CD4-positive, alpha-beta T cell treated with Interferon alpha-2 for 1 hour (primary cell): ENCODE results near the gene NOL4L.
A peak's percentile ranks its signal among the peaks of the same experiment; 100 is the strongest.
"Not testable (repeated sequence)": the region's sequence is repeated elsewhere in the genome, so short reads cannot be mapped to it uniquely, and the experiment has no call there.

ENCODE experiments used
- DNase-seq, 2 donors: peaks; one replicate each; pipeline ENCODE4 v3.0.0-alpha.2; 2020 to 2022

Gene NOL4L

DNA sequence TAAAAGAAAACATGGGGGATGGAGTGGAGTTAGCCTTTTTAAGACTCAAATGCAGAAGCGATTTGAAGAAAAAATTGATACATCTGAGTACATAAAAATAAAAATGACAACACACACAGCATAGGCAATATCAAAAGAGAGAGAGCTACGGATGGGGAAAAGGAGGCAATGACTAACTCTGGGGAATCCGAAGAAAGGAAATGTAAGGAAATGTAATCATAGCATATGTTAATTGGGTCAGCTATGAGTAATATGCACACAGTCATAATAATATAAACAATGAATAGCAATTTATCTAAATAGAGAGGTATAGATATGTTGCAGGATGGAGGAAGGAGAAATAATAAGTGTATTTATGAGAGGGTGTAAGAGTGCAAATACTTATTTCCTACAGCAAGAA is 83.4 kb downstream of the NOL4L start:
- no peak for DNase-seq

DNA sequence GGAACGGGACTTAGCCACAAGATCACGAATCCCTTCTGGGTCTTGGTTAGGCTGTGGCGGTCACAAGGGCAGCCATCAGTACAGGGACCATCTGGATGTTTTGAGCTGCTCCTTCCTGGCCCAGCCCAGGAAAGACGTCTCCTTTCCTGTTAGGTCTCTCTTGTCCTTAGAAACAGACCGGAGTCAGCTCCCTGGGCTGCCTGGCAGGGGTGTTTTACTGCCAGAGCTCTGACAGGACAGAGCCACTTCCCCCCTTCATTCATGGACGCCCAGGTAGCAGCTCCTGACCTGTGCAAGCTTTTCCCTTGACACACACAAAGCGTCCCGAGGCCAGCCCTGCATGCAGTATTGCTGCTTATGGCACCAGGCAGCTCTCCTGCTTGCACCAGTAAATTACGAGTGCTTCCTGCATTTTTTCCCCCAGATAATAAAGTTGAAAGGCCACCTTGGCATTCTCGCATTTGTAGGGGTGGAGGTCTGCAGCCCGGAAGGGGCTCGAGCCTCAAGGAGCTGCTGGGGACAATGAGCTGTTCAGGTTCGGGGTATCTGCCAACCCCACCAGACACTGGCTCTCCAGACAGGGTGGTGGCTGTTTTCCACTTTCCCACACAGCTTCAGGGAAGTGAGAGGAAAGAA is 87.4 kb downstream of the NOL4L start:
- DNase-seq: no peak

DNA sequence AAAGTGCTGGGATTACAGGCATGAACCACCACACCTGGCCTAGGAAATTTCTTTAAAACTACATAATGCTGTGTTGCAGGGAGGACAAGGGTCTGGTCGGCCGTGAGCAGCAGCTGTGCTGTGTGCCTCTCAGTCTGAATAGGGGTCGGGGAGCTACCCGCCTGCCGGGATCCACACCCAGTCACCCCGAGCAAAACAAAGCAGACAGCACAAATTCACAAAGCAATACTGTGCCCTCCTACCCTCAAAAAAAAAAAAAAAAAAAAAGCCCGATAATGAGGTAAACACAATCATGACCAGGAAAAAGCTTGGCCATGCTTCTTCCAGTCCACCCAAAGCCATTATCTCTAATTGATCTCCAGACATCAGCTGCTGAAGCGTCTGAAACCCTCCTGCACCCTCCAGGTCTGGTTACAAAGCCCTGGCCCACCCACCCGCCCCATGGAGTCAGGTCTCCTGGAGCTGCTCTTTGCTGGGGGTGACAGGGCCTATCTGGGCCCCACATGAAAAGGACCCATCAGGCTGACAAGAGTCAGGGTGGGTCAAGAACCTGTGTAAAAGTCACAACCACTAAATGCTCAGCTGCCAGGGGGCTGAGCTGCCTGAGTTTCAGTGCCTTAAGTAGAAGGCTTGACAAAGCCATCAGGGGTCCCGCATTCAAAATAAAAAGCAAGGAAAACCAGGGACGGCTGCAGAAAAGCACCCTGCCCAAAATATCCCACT is 88.2 kb downstream of the NOL4L start:
- no peak for DNase-seq

DNA sequence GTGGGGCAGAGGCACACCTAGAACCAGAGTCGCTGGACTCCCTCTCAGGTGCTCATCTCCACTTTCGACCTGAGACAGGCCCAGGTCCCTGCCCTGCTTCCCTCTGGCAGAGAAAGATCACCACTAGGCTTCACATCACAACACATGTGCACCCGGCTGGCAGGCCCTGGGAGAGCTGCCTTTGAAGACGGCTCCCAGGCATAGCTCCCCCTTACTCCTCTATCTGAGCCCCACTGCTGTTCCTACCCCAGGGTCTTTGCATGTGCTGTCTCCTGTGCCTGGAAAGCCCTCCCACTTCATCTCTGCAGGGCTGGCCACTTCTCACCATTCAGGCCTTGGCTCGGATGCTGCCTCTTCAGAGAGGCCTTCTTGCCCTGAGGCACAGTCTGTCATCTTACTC is 89.2 kb downstream of the NOL4L start:
- DNase-seq: no peak

DNA sequence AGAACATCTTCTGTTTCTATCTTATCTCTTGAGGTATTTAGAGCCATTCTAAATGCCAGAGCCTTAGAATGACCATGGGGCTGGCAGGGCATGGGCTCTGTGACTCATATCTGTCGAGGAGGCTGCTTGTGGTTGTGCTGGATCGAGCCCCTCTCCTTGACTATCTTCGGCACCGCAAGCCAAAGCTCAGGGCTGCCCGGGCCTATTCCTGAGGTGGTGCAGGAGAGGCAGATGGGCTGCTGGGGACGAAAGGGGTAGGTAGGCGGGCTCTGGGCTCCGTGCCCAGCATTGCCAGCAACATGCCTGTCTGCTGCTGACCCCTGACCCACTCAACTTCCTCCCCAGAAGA is 89.9 kb downstream of the NOL4L start:
- no peak for DNase-seq

DNA sequence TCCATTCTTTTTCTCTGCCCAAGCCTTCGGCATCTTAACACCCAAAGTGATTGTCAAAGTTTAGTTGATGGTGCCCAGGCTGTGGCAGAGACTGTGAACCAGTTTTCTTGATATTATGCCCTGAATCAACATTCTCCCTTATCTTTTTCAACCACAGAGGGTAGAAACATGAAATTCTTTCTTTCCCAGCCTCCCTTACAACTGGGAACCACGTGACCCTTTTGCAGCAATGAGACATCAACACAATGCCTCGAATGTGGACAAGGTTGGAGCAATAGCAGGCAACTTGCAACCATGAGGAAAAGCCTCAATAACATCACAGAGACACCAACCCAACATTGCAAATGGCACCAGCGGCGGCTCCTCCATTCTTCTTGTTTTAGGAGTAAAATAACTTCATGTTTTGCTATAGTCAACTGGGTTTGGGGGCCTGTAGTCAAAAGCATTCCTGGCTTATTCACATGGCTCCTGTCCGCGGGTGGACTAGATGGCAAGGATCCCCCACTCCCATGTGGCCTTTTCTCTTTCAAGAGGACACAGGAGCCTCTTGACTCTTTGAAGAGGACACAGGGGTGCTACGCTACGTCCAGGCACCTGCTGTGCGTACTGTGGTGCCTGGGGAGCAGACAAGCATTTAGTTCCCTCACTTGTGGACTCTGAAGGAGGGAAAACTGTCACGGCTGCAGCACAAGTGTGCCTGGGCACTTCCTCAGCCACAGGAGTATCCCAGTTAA is 90.5 kb downstream of the NOL4L start:
- no peak for DNase-seq

DNA sequence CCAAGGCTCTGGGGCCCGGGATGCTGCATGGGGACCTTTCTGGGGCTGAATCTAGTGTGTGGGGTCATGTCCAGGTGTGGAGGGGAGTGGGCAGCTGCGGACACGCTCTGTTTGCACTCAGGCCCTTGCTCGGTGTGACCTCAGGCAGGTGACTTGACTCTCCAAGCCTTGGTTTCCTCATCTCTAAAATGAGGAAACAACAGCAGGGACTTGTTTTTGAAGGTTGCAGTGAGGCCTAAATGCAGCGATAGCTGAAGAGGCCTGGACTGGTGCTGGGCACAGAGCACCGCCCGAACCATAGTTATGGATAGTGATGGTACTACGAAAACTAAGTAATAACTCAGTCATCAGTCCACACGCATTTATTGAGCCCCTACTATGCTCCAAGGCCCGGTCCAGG is 91.8 kb downstream of the NOL4L start:
- DNase-seq: no peak

DNA sequence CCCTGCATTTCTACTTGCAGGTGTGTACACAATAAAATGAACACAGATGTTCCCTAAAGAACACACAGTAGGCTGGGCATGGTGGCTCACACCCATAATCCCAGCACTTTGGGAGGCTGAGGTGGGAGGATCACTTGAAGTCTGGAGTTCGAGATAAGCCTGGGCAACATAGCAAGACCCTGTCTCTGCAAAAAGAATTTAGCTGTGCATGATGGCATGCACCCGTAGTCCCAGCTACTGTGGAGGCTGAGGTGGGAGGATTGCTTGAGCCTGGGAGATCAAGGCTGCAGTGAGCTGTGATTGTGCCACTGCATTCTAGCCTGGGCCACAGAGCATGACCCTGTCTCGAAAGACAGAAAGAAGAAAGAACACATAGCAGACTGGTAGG is 93.4 kb downstream of the NOL4L start:
- DNase-seq: not testable (repeated sequence)

DNA sequence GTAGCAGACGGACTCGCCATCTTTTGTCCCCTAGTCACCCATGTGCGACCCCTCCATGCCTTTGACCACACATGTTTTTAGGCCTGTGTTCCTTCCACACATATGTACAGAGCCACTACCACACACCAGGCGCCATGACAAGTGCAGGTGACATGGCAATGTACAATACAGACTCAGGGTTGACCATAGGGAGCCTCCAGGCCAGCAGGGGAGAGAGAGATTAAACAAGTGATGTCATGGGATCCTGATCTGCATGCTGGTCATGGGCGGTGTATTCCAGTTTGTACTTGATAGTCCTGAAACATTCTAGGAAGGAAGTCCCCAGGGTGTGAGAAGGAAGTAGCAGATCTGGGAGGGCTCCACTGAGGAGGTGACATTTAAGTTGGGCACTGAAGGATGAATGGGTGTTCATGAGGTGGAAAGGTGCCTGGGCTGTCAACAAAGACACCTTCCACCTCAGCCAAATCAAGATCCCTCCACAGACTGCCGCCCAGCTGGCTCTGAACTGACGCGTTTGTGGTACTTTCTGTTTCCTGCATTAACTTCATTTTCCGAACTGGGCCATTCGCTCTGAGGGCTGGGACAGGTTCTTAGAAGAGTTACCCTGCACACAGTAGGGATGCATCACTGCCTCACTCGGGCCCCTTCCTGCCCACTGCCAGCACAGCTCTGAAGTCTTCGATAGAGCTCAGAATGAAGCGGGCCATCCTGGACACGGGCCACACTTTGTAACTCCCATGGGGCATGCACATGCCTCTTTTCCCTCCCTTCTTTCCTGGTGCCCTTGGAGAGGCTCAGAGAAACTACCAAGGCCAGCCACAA is 94.0 kb downstream of the NOL4L start:
- no peak for DNase-seq

DNA sequence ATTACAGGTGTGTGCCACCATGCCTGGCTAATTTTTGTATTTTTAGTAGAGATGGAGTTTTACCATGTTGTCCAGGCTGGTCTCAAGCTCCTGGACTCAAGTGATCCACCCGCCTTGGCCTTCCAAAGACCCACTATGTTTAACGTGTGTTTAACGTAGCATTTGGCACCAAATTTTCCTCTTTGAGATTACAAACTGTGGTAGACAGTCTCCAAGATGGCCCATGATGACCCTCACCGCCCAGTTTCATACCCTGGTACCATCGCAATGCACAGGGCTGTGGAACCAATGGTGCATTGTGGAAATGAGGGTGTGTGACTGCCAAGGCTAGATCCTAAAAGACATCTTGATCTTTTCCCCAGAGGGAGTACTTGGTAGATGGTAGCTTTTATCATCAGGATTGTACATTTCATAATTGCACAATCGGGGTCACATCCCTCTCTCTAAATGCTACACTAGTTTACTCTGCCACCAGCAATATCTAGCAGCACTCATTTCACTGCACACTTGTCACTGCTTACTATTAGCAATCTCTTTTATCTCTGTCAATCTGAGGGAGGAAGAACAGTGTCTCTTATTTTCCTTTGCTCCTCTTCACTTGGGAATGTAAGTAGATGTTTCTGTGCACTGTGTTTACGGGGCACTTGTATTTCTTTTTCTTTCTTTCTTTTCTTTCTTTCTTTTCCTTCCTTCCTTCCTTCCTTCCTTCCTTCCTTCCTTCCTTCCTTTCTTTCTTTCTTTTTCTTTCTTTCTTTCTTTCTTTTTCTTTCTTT is 96.9 kb downstream of the NOL4L start:
- DNase-seq: no peak

DNA sequence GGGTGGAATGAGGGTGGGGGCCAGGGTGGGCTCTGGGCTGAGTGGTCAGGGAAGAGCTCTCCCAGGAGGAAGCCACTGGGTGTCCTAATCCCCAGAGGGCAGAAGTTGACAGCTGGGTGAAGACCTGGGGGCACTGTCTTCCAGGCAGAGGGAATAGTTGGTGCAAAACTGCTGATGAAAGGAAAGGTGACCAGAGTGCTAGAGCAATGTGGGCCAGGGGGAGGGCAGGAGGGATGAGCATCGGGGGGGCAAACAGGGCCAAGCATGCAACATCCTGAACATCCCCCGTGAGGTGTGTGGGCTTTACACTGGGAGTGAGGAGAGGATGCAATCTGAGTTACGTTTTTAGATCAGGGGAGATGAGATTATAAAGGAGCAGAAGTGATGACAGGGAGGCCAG is 97.8 kb downstream of the NOL4L start:
- no peak for DNase-seq

DNA sequence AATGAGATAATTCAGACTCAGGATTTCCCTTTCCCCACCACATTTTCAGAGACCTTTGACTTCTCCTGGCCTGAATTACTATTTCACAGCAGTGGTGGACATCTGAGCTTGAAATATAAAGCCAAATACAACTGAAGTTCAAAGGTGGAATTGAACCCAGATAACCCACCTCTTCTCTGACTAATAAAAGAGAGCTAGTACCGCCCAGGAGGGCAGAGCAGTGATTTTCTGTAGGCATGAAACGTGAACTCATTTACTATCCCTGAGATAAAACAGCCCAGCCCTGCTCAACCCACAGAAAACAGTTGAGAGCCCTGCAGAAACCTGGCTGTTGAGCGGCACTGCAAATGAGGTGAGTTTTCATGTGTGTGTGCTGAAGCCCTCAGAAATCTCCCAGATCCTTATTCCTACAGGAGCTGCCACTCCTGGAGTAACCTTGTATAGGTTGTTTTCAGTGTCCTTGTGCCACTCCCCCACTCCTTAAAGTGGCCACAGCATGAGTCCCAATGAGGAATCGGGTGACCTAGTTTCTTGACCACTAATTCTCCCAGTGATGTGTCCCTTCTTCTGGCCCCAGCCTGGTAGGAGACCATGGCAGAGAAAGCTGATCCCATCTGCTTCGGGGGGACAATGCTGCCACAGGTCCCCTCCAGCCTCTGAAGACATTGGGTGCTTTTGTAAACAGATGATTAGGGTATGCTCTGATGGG is 99.2 kb downstream of the NOL4L start:
- no peak for DNase-seq

DNA sequence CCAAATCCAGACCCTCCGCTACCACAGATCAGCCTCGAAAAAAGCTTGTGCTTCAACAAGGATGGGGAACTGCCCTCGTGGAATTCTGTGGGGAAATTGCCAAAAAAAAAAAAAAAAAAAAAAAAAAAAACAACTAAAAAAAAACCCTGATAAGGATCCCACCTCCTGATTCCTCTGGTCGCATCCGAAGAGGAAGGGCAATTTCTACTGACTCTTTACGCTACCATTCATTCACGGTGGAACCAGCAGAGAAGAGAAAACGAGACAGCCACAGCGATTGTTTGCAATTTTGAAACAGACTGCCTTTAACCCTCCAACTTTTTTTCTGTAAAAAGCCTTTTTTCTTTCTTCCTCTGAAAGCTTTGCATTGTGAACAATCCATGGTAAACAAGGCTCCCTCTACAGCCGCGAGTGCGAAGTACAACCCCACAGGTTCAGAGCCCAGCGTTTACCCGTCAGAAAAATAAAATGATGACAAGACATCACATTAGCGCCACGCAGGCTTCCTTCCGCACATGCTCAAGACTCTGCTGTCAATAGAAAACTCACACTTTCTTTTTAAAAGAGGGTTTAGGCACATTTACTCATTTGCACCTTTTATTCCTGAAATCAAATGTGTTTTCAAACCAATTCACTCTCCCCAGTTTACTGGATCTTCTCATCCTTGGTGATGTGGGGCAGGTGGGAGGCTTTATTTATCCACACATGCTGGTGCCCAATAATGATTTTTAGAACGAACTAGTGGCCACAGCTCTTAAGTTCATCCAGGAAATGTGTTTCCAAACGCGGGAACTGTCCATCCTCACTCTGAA is 100.0 kb downstream of the NOL4L start:
- peak; percentile 83 to 88 for DNase-seq

DNA sequence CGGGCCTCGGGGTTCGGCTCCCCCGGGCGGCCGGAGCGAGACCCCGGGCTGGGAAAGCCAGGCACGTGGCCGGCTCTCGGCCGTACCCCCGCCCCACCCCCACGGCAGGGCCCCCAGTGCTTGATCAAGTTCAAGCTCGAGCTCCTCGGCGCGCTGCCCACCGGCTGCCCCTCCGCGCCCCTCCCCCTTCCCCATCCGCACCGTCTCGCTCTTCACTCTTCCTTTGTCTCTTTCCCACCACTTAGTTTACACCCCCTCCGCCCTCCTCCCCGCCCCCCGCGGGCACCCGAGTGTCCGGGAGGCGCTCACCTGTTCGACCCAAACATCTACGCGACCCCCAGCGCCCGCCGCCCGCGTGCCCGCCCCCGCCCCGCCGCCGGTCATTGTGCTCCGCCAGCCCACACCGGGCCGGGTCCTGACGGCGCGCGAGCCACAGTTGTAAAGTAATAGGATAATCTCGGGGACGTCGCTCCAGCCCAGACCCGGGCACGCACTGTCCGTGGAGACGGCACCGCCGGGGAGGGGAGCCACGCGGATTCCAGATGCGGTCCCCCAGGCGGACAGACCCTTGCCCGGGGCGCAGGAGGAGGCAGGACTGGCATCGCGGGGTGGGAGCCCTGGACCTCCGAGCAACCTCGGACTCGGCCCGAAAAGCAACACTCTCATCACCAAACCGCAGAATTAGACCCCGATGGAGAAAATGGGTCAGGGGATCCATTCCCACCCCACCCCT is 100.7 kb downstream of the NOL4L start:
- peak in 1 of 2 donors; percentile 26 for DNase-seq

DNA sequence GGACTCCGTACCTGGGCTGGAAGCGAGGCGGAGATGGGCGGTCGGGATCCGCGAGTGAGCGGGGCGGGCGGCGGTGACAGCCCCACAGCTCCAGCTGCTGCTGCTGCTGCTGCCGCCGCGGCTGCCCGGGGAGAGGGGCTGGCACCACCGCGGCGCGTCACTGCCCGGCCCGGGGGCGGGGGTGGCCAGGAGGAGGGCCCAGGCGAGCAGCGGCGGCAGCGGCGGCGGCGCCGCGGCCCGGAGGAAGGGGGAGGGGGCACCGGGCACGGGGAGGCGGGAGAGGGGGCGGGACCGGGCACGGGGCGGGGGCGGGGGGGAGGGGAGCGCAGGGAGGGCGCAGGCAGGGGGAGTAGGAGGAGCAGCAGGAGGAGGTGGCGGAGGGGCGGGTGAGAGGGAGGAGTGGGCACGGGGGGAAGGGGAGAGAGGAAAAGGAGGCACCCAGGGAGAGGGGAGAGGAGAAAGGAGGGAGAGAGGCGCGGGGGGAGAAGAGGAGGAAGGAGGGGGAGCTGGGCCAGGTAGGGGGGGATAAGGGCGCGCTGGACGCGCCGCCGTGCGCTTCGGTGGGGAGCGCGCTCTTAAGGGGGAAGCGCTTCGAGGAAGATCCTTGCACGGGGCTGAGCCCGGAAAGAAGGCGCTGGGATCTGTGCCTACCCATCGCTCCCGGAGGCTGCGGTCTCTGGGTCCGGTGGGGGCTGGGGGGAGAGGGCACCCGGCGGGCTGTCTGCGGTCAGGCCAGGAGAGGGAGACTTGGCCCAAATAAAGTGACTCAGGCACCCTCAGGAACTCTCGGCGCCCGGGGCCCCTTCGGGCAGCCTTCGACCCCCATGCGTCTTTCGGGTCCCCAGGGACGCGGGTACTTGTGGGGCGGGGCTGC is 101.5 kb downstream of the NOL4L start:
- DNase-seq: peak; percentile 61 to 81

DNA sequence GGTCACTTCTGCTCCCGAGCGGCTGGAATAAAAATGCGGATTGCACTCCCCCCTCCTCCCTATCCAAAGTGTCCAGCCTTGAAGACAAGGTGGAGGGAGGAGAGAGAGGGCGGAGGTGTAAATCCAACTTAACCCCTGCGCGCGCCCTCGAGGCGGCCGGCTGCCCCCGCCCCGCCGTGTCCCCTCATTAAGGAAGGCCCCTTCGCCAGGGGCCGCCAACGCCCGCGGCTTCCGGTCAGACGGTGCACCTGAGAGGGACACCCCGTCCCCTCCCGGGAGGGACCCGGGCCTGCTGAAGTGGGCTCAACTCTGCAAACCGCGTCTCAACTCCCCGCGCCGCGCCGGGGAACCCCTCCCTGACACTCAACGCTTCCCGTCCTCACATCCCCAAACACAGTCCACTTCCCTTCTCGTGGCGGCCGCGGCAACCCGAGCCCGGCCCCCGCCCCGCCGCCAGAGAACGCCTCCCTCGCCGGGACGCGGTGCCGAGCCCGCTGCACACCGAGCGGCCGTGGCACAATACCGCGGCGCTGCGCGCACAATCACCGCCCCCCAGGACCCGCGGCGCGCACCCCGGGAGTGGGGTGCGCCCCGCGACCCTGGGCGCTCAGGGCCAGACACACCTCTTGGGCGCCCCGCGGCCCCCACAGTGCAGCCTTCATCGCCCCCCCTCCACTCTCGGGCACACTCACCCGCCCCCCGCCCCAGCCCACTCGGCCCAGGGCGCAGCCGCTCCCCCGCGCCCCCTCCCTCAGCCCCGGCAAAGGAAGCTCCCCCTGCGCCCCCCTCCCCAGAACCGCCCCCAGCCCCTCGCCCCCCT is 102.5 kb downstream of the NOL4L start:
- peak; percentile 22 to 42 for DNase-seq

DNA sequence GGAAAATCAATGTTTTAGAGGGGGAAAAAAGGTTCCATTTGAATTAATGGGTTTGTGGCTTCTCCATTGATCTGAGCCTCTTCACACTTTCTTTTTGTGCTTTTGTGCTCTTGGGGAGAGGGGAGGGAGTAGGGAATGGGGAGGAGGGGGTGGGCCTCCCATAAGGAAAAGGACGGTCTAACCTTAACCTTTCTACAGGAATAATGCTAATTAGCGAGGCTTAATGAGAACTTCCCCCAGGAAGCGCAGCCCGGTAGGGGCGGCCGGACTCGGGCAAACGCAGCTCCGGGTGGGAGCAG is 103.0 kb downstream of the NOL4L start:
- no peak for DNase-seq

DNA sequence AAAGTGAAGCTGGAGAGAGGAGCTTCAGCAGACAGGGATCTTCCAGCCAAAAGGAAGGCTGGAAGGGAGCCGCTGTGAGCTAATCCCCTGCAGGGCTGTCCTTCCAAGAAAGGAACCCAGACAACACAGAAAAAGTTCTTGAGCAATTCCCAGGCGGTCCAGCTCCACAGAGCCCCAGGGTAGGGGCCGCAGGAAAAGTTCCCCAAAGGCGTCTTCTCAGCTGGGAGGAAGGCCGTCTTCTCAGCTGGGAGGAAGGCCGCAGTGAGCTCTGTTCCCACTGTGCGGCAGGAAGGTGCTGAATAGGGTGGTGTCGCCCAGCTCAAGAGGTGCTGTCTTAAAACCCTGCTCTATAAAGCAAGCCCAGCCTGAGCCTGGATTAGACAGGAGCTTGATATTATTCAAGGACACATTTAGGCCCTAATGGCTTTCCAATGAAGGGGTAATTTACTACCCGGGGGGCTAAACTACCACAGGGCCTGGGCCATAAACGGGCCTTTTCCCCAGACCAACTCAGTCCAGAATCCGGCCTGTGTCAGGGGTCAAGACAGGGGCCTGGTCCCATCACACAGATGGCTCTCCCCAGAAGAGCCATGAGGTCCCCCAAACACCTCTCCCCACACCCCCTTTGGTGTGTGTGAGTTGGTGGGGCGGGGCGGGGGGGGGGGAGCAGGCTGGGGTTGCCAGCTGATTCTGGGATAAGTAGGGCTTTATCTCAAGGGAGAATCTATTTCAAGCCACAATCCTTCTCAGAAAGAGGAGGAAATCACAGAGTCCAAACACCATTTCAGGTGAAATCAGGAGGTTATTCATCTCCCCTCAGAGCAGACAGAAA is 103.6 kb downstream of the NOL4L start:
- no peak for DNase-seq
